H9 (cell line): ENCODE data around the gene FSTL4. TPM values are rescaled to one million over a fixed set of nuclear protein-coding genes. Genes with fewer than 3 reads are reported as not detected.

ENCODE experiments used
- DNase-seq: peaks from one replicate; pipeline ENCODE4 v3.0.0-alpha.2; 2017
- H2AFZ ChIP-seq: one replicate; pipeline ENCODE4 v1.6.1; 2013; ENCODE audit warnings: mild to moderate bottlenecking, low read length, control low read depth, moderate library complexity
- H2AK5ac ChIP-seq: 2 replicates; pipeline ENCODE4 v1.6.1; 2013; ENCODE audit warnings: low read length, control low read depth, mixed read lengths; ENCODE audit not compliant: insufficient read length
- H2BK120ac ChIP-seq: one replicate; pipeline ENCODE4 v1.6.1; 2013; ENCODE audit warnings: low read depth, mild to moderate bottlenecking, low read length, control low read depth, inconsistent platforms; ENCODE audit not compliant: poor library complexity, severe bottlenecking
- H2BK12ac ChIP-seq: 2 replicates; pipeline ENCODE4 v1.6.1; 2013; ENCODE audit warnings: low read length, control low read depth, mixed read lengths, low read depth; ENCODE audit not compliant: insufficient read length
- H2BK15ac ChIP-seq: 2 replicates; pipeline ENCODE4 v1.6.1; 2013; ENCODE audit warnings: low read depth, low read length, control low read depth
- H2BK20ac ChIP-seq: one replicate; pipeline ENCODE4 v1.6.1; 2013; ENCODE audit warnings: low read depth, mild to moderate bottlenecking, low read length, control low read depth, inconsistent platforms; ENCODE audit not compliant: poor library complexity, severe bottlenecking
- H2BK5ac ChIP-seq: 2 replicates; pipeline ENCODE4 v1.6.1; 2013; ENCODE audit warnings: low read length, control low read depth, mixed read lengths; ENCODE audit not compliant: insufficient read length
- H3K14ac ChIP-seq: 2 replicates; pipeline ENCODE4 v1.6.1; 2013; ENCODE audit warnings: low read length, control low read depth; ENCODE audit not compliant: insufficient read depth
- H3K18ac ChIP-seq: 2 replicates; pipeline ENCODE4 v1.6.1; 2013; ENCODE audit warnings: low read depth, mild to moderate bottlenecking, mixed read lengths, low read length, control low read depth; ENCODE audit not compliant: insufficient read length
- H3K23ac ChIP-seq: 2 replicates; pipeline ENCODE4 v1.6.1; 2013; ENCODE audit warnings: low read length, control low read depth, mixed read lengths, low read depth; ENCODE audit not compliant: insufficient read length
- H3K23me2 ChIP-seq: 2 replicates; pipeline ENCODE4 v1.6.1; 2013; ENCODE audit warnings: low read depth, mild to moderate bottlenecking, mixed read lengths, low read length, control low read depth; ENCODE audit not compliant: insufficient read length, poor library complexity, severe bottlenecking
- H3K27ac ChIP-seq: 2 replicates; pipeline ENCODE4 v1.5.1; 2013; ENCODE audit warnings: low read length, control low read depth, mixed read lengths, low read depth; ENCODE audit not compliant: insufficient read length
- H3K27me3 ChIP-seq: 2 replicates; pipeline ENCODE4 v1.6.1; 2013; ENCODE audit warnings: low read length, control low read depth, inconsistent platforms; ENCODE audit not compliant: insufficient read depth
- H3K4ac ChIP-seq: 2 replicates; pipeline ENCODE4 v1.6.1; 2013; ENCODE audit warnings: low read depth, mild to moderate bottlenecking, control low read depth, inconsistent platforms, low read length, moderate library complexity
- H3K4me1 ChIP-seq: 2 replicates; pipeline ENCODE4 v1.6.1; 2013; ENCODE audit warnings: low read length, control low read depth, inconsistent platforms; ENCODE audit not compliant: insufficient read depth
- H3K4me2 ChIP-seq: 2 replicates; pipeline ENCODE4 v1.6.1; 2013; ENCODE audit warnings: low read length, control low read depth, mixed read lengths; ENCODE audit not compliant: insufficient read length, insufficient read depth
- H3K56ac ChIP-seq: 2 replicates; pipeline ENCODE4 v1.6.1; 2013; ENCODE audit warnings: low read depth, mild to moderate bottlenecking, mixed read lengths, low read length, control low read depth; ENCODE audit not compliant: insufficient read length
- H3K79me1 ChIP-seq: 2 replicates; pipeline ENCODE4 v1.6.1; 2013; ENCODE audit warnings: low read depth, mild to moderate bottlenecking, moderate library complexity, low read length, control low read depth, inconsistent platforms; ENCODE audit not compliant: insufficient read depth, poor library complexity, severe bottlenecking
- H3K79me2 ChIP-seq: 2 replicates; pipeline ENCODE4 v1.6.1; 2013; ENCODE audit warnings: low read length, control low read depth, inconsistent platforms; ENCODE audit not compliant: insufficient read depth
- H3K9ac ChIP-seq: 2 replicates; pipeline ENCODE4 v1.6.1; 2013; ENCODE audit warnings: low read length, control low read depth, mixed read lengths; ENCODE audit not compliant: insufficient read length; ENCODE audit errors: extremely low read depth
- H3K9me3 ChIP-seq: one replicate; pipeline ENCODE4 v1.6.1; 2013; ENCODE audit warnings: low read depth, low read length, inconsistent platforms; ENCODE audit not compliant: control insufficient read depth
- H3T11ph ChIP-seq: one replicate; pipeline ENCODE4 v1.6.1; 2013; ENCODE audit warnings: mild to moderate bottlenecking, low read length, control low read depth, inconsistent platforms
- H4K20me1 ChIP-seq: one replicate; pipeline ENCODE4 v1.6.1; 2013; ENCODE audit not compliant: control insufficient read depth, insufficient read length, insufficient read depth
- H4K5ac ChIP-seq: 2 replicates; pipeline ENCODE4 v1.6.1; 2013; ENCODE audit warnings: low read depth, mild to moderate bottlenecking, mixed read lengths, low read length, control low read depth; ENCODE audit not compliant: insufficient read length
- H4K8ac ChIP-seq: replicated peaks from 2 replicates; pipeline ENCODE4 v1.6.1; 2013; ENCODE audit warnings: low read length, control low read depth, mixed read lengths, low read depth; ENCODE audit not compliant: insufficient read length
- H4K91ac ChIP-seq: 2 replicates; pipeline ENCODE4 v1.6.1; 2013; ENCODE audit warnings: low read depth, mild to moderate bottlenecking, moderate library complexity, mixed read lengths, low read length, control low read depth; ENCODE audit not compliant: insufficient read length
- H3K27ac Mint-ChIP-seq, 3 experiments: 2 replicates in 2 of 3; 3 replicates in 1 of 3; pipeline ENCODE4 v1.8.0; 2020 to 2021; ENCODE audit warnings: mixed read lengths in 3 of 3, mild to moderate bottlenecking in 1 of 3, moderate library complexity in 1 of 3
- H3K27me3 Mint-ChIP-seq: 2 replicates; pipeline ENCODE4 v1.8.0; 2021; ENCODE audit warnings: low read depth, mild to moderate bottlenecking, moderate library complexity, mixed read lengths
- H3K36me3 Mint-ChIP-seq, 3 experiments: 2 replicates in 2 of 3; 3 replicates in 1 of 3; pipeline ENCODE4 v1.8.0; 2020 to 2021; ENCODE audit warnings: low read depth in 3 of 3, mixed read lengths in 3 of 3; ENCODE audit not compliant: insufficient read depth in 1 of 3
- H3K4me1 Mint-ChIP-seq, 2 experiments: 2 replicates each; pipeline ENCODE4 v1.8.0; 2020; ENCODE audit warnings: mixed read lengths in 2 of 2
- H3K4me3 Mint-ChIP-seq, 2 experiments: 2 replicates in 1 of 2; 3 replicates in 1 of 2; pipeline ENCODE4 v1.8.0; 2020 to 2021; ENCODE audit warnings: mild to moderate bottlenecking in 2 of 2, mixed read lengths in 2 of 2, moderate library complexity in 1 of 2
- H3K9me3 Mint-ChIP-seq, 2 experiments: 2 replicates in 1 of 2; 3 replicates in 1 of 2; pipeline ENCODE4 v1.8.0; 2020; ENCODE audit warnings: mild to moderate bottlenecking in 2 of 2, mixed read lengths in 2 of 2, moderate library complexity in 1 of 2
- CTCF ChIP-seq: fragments of 200-600 bp; sonication (generic); conservative IDR thresholded peaks from 3 replicates; pipeline ENCODE4 v1.8.0; 2021; ENCODE audit warnings: antibody characterized with exemption, mild to moderate bottlenecking
- WGBS: extraction: QIAGEN DNeasy Blood & Tissue Kit; methylation state at CpG from one replicate; pipeline ENCODE4 v1.1.7; 2013; ENCODE audit warnings: missing lambda C conversion rate, low lambda C conversion rate, mixed read lengths; ENCODE audit not compliant: insufficient read length; ENCODE audit errors: extremely low coverage; 5-methylcytosine and 5-hydroxymethylcytosine counted together
- total RNA-seq: library from RNA; stranded (reverse); gene quantifications from 2 replicates; pipeline ENCODE4 v1.2.1, GENCODE V29; 2021

Gene FSTL4
- total RNA-seq, 1 experiment from 2014 or later: 5.7 TPM

GRCh38 chr5:133163839-133164238, 448.5 kb downstream of the FSTL4 start:
- H3K56ac ChIP-seq: no peak overlapping the region
- Mint-ChIP-seq H3K27me3 (peaks cover 12% of the 10 kb centered on the region), H3K27ac (no peak overlapping the region; a peak in 1 of 7 replicates), H3K4me3 (no peak overlapping the region), H3K36me3 (no peaks in the 10 kb centered on the region), H3K4me1 (no peaks in the 10 kb centered on the region), H3K9me3 (peaks cover 0 to 4% of the 10 kb centered on the region in 2 experiments; a peak in 1 of 5 replicates)
- no peak overlapping the region for H4K5ac ChIP-seq
- no peak overlapping the region for H2BK15ac ChIP-seq
- DNase-seq: no peak
- no peak overlapping the region for H3K18ac ChIP-seq
- H3T11ph ChIP-seq: no peak overlapping the region
- TF ChIP-seq CTCF: no peak
- no peak overlapping the region for H2AFZ ChIP-seq
- no peak overlapping the region for H3K14ac ChIP-seq
- no peak overlapping the region for H2BK120ac ChIP-seq
- no peak overlapping the region for H2BK5ac ChIP-seq
- no peaks in the 10 kb centered on the region for H3K79me1 ChIP-seq
- no peaks in the 10 kb centered on the region for H3K27me3 ChIP-seq
- no CpG with 5 or more reads among the region's 3 CpGs for WGBS
- H2AK5ac ChIP-seq: no peak overlapping the region
- no peak overlapping the region for H4K91ac ChIP-seq
- H3K23ac ChIP-seq: no peak overlapping the region
- H2BK12ac ChIP-seq: no peak overlapping the region
- H3K23me2 ChIP-seq: no peaks in the 10 kb centered on the region
- no peaks in the 10 kb centered on the region for H3K4me1 ChIP-seq
- no peaks in the 10 kb centered on the region for H3K79me2 ChIP-seq
- no peak overlapping the region for H3K9ac ChIP-seq
- no peak overlapping the region for H4K8ac ChIP-seq
- no peak overlapping the region for H3K27ac ChIP-seq
- no peak overlapping the region for H3K4me2 ChIP-seq
- H3K4ac ChIP-seq: no peak overlapping the region
- no peaks in the 10 kb centered on the region for H4K20me1 ChIP-seq
- H2BK20ac ChIP-seq: no peak overlapping the region
- H3K9me3 ChIP-seq: no peaks in the 10 kb centered on the region
